Caco-2 (cell line): ENCODE results near the gene DDX3X. TPM values are rescaled to one million over a fixed set of nuclear protein-coding genes. Genes with fewer than 3 reads are reported as not detected.

Experiments
- BruUV-seq: library from RNA; stranded (reverse); fragments of 400-500 nt; replicated peaks from 2 replicates; lab custom pipeline; 2021; lab: Mats Ljungman, UMichigan
- CTCF ChIA-PET: fragments of 300-600 bp; sonication (Branson Sonifier 250); formaldehyde crosslinking; loops from one replicate; lab custom pipeline; 2022; ENCODE audit warnings: antibody characterized with exemption; lab: Charles Lee
- POLR2A ChIA-PET: fragments of 300-600 bp; sonication (Branson Sonifier 250); formaldehyde crosslinking; loops from one replicate; lab custom pipeline; 2022; ENCODE audit warnings: antibody characterized with exemption; lab: Charles Lee
- DNase-seq, 2 experiments: peaks; one replicate each; pipeline versions ENCODE4 v3.0.0 to v3.0.0-alpha.2; 2020 to 2022
- H3K27me3 ChIP-seq: replicated peaks from 2 replicates; pipeline ENCODE4 v1.6.0; 2011; ENCODE audit warnings: low read length; ENCODE audit not compliant: control insufficient read depth, insufficient read depth
- H3K36me3 ChIP-seq: 2 replicates; pipeline ENCODE4 v1.5.1; 2011; ENCODE audit warnings: low read length; ENCODE audit not compliant: control insufficient read depth, insufficient read depth
- H3K4me1 ChIP-seq: fragments of 250-450 bp; sonication (Bioruptor Pico); 2 replicates; pipeline ENCODE4 v1.5.1; 2020; ENCODE audit warnings: mild to moderate bottlenecking
- H3K4me3 ChIP-seq: 2 replicates; pipeline ENCODE4 v1.5.1; 2011; ENCODE audit warnings: low read depth, mild to moderate bottlenecking, control low read depth, low read length
- H3K9me3 ChIP-seq: fragments of 250-450 bp; sonication (Bioruptor Pico); 2 replicates; pipeline ENCODE4 v1.5.1; 2020; ENCODE audit warnings: mild to moderate bottlenecking, moderate library complexity
- H3K27ac Mint-ChIP-seq: one replicate; pipeline ENCODE4 v1.8.0; 2022; ENCODE audit warnings: mixed read lengths; ENCODE audit not compliant: unreplicated experiment
- H3K27me3 Mint-ChIP-seq: one replicate; pipeline ENCODE4 v1.8.0; 2022; ENCODE audit warnings: mixed read lengths; ENCODE audit not compliant: insufficient read depth, unreplicated experiment
- H3K36me3 Mint-ChIP-seq: one replicate; pipeline ENCODE4 v1.8.0; 2022; ENCODE audit warnings: mild to moderate bottlenecking, mixed read lengths; ENCODE audit not compliant: insufficient read depth, unreplicated experiment
- H3K4me1 Mint-ChIP-seq: one replicate; pipeline ENCODE4 v1.8.0; 2022; ENCODE audit warnings: low read depth, mixed read lengths; ENCODE audit not compliant: unreplicated experiment
- H3K4me3 Mint-ChIP-seq: one replicate; pipeline ENCODE4 v1.8.0; 2022; ENCODE audit warnings: mild to moderate bottlenecking, moderate library complexity, mixed read lengths; ENCODE audit not compliant: unreplicated experiment
- H3K9me3 Mint-ChIP-seq: one replicate; pipeline ENCODE4 v1.8.0; 2022; ENCODE audit warnings: mixed read lengths; ENCODE audit not compliant: unreplicated experiment
- CTCF ChIP-seq, 2 experiments: fragments of 200-600 bp in 1 of 2; IDR thresholded peaks; 1 replicate in 1 of 2; 2 replicates in 1 of 2; pipeline versions ENCODE4 v1.5.1 to v1.8.0; 2011 to 2022; ENCODE audit warnings: antibody characterized with exemption in 1 of 2, control low read depth in 1 of 2, inconsistent platforms in 1 of 2, low read depth in 1 of 2, low read length in 1 of 2, mild to moderate bottlenecking in 1 of 2, moderate library complexity in 1 of 2; ENCODE audit not compliant: insufficient read depth in 1 of 2, severe bottlenecking in 1 of 2, unreplicated experiment in 1 of 2
- intact Hi-C: fragments of 100-400 bp; cut with micrococcal nuclease; formaldehyde crosslinking; loops from one replicate; pipeline ENCODE4 v1.10.0; 2022; ENCODE audit not compliant: unreplicated experiment
- total RNA-seq: library from RNA; stranded (reverse); gene quantifications from 2 replicates; pipeline ENCODE4 v1.2.3, GENCODE V29; 2022

Gene DDX3X
- total RNA-seq, 1 experiment from 2014 or later, result 302 TPM

- no peaks in the 10 kb centered on the region for H3K27me3 ChIP-seq
- ChIA-PET POLR2A (no interaction called here), CTCF (no interaction called here)
- intact Hi-C loops, result no loop called here
- H3K4me1 ChIP-seq, result no peaks in the 10 kb centered on the region; the same call in 1 of the 2 replicates
- Mint-ChIP-seq H3K27me3 (no peaks in the 10 kb centered on the region), H3K27ac (no peak overlapping the region), H3K36me3 (no peaks in the 10 kb centered on the region), H3K9me3 (no peaks in the 10 kb centered on the region), H3K4me3 (no peak overlapping the region), H3K4me1 (peaks cover 16% of the 10 kb centered on the region)
- BruUV-seq, result no TSS peak
- H3K9me3 ChIP-seq, result no peaks in the 10 kb centered on the region
- no peak overlapping the region for H3K4me3 ChIP-seq
- no peak for DNase-seq
- H3K36me3 ChIP-seq, result no peaks in the 10 kb centered on the region
- no peak for TF ChIP-seq CTCF (IDR thresholded peaks at IDR 0.05; ENCODE audit: insufficient read depth in 1 of 2, low read depth in 1 of 2, low read length in 1 of 2, severe bottlenecking in 1 of 2, unreplicated experiment in 1 of 2)
Measured at GRCh38 chrX:41300758-41301437, 33.1 kb upstream of the DDX3X start.

GRCh38 chrX:41301438-41301824 lies 32.5 kb upstream of the DDX3X start:
- no peaks in the 10 kb centered on the region for H3K9me3 Mint-ChIP-seq
- no peak for DNase-seq
- no peaks in the 10 kb centered on the region for H3K27me3 ChIP-seq
- CTCF ChIA-PET, result no interaction called here
- no peaks in the 10 kb centered on the region for H3K27me3 Mint-ChIP-seq
- H3K4me1 ChIP-seq, result no peaks in the 10 kb centered on the region; the same call in 1 of the 2 replicates
- H3K4me3 ChIP-seq, result no peak overlapping the region
- no peaks in the 10 kb centered on the region for H3K9me3 ChIP-seq
- H3K27ac Mint-ChIP-seq, result no peak overlapping the region
- no peak for TF ChIP-seq CTCF (IDR thresholded peaks at IDR 0.05; ENCODE audit: insufficient read depth in 1 of 2, low read depth in 1 of 2, low read length in 1 of 2, severe bottlenecking in 1 of 2, unreplicated experiment in 1 of 2)
- no TSS peak for BruUV-seq
- intact Hi-C loops, result no loop called here
- no peaks in the 10 kb centered on the region for H3K36me3 Mint-ChIP-seq
- POLR2A ChIA-PET, result no interaction called here
- H3K4me1 Mint-ChIP-seq, result peaks cover 16% of the 10 kb centered on the region
- H3K4me3 Mint-ChIP-seq, result no peak overlapping the region
- H3K36me3 ChIP-seq, result no peaks in the 10 kb centered on the region

GRCh38 chrX:41302370-41302769 lies 31.6 kb upstream of the DDX3X start:
- Histone ChIP-seq H3K9me3 (no peaks in the 10 kb centered on the region), H3K27me3 (no peaks in the 10 kb centered on the region), H3K4me3 (no peak overlapping the region), H3K4me1 (no peaks in the 10 kb centered on the region; the same call in 1 of the 2 replicates), H3K36me3 (no peaks in the 10 kb centered on the region)
- peak; percentile 48 to 64 for DNase-seq
- ChIA-PET CTCF (no interaction called here), POLR2A (no interaction called here)
- Mint-ChIP-seq H3K27me3 (no peaks in the 10 kb centered on the region), H3K4me3 (no peak overlapping the region), H3K4me1 (peaks cover 16% of the 10 kb centered on the region), H3K27ac (peak overlapping the region; percentile 38), H3K9me3 (no peaks in the 10 kb centered on the region), H3K36me3 (no peaks in the 10 kb centered on the region)
- no TSS peak for BruUV-seq
- intact Hi-C loops, result no loop called here
- TF ChIP-seq CTCF (IDR thresholded peaks at IDR 0.05; ENCODE audit: insufficient read depth in 1 of 2, low read depth in 1 of 2, low read length in 1 of 2, severe bottlenecking in 1 of 2, unreplicated experiment in 1 of 2), result no peak
